NCI-H2107 (cell line): Measurements from ENCODE around the gene IQGAP2.

ENCODE experiments used
- DNase-seq: peaks from one replicate; lab custom pipeline; 2025; lab: John Stamatoyannopoulos, UW

The IQGAP2 gene

DNA sequence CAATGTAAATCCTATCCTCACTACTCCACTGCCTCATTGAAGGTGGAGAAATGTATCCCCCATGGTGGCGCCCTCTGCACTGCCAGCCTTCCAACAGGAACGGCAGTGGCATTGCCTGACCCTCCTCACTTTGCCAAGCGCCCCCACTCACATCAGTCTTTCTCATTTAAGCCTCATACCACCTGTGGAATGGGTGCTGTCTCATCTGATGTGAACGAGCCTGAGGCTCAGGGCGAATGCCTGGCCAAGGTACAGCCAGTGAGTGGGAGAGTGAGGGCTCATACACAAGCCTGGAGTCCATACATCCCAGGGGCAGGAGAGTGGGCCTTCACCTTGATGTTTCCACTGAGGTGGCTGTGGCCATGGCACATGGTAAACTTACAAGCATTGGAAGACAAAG is 209.9 kb downstream of the IQGAP2 start:
- DNase-seq, result no peak

DNA sequence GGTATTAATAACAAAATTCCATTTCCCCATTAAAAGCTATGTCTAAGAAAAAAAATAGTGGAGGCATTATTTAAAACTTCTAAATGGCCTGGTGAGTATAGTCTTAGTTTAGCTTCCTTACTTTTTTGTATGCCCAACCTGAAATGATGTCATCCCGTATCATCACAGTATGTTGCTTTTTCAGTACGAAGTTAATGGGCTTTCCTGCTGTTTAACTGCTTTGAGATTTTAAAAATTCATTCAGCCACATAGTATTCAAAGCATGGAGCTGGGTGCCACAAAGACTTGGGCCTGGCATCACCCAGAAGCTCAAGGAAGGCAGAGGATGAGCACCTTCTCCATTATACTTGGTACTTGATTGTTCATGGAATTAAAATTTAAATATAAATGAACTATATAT is 212.7 kb downstream of the IQGAP2 start:
- no peak for DNase-seq

DNA sequence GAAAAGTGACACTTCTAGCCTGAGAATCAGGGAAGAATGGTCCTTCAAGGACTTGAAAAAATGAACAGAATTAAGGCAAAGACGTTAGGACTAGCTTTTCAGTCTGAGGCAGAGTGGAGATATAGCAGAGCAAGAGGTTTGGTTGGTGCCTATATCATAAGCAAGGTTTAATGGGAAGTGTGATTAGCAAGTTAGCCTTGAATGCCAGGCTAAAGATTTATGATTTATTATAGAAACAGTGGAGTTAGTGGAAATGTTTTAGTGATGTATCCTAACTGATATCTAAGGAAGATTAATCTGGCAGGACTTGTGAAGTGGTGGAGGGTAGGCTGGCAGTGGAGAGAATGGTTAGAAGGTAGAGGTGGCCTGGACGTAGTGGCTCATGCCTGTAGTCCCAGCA is 213.1 kb downstream of the IQGAP2 start:
- no peak for DNase-seq

DNA sequence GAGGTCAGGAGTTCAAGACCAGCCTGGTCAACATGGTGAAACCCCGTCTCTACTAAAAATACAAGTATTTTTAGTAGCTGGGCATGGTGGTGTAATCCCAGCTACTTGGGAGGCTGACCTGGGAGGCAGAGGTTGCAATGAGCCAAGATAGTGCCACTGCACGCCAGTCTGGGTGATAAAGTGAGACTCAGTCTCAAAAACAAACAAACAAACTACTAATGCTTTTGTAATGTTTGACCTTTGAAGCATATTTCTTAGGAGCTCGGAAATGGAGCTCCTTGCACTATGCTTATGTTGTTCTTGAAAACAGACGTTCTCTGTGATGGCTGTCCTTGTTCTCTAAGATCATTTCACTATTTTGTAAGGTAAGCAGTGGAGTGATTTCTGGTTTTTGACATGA is 214.1 kb downstream of the IQGAP2 start:
- DNase-seq, result no peak

DNA sequence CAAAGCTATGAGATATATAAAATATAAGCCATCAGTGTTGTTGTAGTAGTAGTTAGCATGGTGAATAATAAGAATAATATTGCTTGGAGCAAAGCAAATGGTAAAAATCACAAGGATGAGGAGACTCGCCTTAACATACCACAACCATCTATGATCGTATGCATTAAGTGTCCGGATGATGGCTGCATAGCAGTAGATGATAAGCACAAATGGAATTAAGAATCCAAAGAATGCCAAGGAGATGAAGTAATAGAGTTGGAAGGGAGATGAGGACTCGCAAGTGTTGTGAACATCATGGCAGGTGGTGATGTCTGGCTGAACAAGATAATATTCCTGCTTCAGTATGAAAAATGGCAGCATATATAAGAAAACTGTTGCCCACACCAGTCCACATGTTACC is 214.6 kb downstream of the IQGAP2 start:
- no peak for DNase-seq

DNA sequence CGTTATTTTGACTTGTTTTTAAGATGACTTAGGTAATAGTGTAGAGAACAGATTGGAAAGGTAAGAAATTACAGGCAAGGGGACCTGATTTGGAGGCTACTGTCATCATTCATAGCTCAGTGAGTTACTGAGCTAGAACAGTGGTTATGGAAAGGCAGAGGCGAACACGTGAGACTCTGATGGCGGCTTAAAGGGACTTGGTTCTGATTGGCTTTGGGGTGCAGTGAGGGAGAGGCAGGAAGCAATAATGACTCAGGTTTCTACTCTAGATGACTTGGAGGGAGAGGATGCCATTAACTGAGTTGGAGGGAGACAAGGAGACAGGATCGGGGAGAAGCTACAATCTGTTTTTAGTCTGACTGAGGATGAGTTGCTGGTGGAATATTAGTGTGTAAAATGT is 217.1 kb downstream of the IQGAP2 start:
- no peak for DNase-seq

DNA sequence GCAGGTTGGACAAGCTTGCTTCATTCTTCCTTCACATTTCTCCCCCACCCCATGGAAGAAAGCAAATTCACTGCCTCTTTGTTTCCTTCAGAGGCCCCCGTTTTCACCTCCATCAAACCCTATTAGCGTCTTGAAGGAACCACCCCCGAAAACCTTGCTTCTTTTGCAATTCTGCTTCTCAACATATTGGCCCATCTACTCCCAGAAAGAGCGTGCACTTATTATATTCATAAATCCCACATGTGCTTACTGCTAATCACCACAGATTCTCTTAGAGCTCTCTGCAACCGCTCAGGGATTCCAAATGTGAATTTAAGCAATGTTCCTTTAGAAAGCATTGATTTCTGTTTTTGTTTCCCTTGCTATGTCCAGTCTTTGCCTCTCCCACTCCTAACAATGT is 219.0 kb downstream of the IQGAP2 start:
- DNase-seq, result no peak

DNA sequence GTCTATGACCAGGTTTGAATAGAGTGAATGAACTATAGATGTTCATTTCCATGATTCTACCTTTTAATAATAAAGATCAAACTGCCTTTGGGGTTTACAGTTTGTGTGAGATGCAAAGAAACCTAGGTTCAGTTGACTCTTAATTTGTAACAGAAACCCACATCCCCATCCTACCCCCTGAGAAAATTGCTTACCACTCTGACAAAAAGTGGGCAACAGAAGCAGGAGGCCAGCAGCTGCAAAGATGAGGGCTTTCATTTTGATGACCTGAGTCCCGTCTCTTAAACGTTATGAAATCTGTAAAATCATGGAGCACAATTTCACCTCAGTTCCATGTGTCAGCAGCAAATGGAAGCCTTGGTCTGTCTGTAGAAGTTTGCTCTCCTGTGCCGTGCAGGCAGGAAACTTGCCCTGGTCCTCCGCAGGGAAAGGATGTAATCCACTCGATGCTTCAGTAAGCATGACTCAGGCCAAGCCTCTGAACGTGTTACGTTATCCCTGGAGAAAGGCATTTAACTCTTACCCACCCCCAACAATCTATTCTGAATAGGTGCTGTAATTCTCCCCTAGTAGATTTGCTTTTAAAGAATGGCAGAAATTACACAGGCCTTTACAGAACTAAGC is 220.0 kb downstream of the IQGAP2 start, which contains the start of gene F2RL2:
TSS of gene F2RL2 (minus strand) at position 431 of the 624 bp plus-strand sequence. CDS start at position 258, 173 bp downstream.
- DNase-seq, result no peak

DNA sequence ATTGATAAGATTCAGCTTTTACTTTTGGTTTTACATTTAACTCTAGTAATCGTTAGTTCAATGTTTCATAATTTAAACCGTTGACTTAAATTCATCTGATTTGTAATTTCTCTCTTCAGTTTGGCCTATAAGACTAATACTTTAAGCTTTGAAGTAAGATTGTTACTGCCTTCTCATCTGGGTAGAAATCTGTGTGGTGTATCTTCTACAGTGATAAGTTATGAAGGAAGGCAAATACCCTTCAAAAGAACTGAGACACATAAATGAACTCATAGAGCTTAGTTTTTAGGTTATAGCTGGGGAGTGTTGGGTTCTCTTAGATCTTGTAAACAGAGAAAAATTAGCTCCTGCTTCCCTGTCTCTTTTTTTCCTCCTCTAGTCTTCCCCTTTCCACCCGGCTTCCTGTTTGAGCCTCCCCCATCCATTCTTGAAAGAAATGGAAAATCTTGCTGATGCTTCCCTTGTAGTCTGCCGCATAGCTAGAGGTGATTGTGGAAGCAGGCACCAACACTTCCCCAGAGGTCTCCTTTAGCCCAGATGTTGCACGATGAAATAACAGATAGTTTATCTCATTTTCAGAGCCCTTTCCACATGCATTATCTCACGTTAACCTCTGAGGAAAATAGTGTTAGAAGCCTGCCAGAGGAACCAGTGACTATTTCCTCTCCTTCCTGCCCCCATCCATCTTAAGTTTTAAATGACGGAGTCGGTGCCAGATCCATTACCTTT is 222.2 kb downstream of the IQGAP2 start:
- DNase-seq, result no peak

DNA sequence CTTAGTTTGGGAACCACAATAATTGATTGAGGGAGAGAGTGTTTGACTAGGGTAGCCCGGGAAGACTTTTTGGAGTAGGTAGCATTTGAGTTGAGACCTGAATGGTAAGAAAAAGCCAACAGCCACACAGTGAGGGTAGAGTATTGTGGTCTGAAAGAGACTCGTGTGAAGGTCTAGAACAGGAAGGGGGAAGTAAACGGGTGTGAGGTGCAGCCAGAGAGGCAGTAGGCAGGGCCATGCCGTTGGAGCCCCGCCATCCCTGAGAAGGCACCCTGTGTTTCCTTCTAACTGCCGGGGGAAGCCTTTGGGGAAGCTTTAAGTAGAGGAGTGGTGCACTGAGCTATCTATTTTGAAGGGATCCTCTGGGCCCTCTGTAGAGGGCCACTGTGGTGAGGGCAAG is 223.7 kb downstream of the IQGAP2 start:
- DNase-seq, result no peak

DNA sequence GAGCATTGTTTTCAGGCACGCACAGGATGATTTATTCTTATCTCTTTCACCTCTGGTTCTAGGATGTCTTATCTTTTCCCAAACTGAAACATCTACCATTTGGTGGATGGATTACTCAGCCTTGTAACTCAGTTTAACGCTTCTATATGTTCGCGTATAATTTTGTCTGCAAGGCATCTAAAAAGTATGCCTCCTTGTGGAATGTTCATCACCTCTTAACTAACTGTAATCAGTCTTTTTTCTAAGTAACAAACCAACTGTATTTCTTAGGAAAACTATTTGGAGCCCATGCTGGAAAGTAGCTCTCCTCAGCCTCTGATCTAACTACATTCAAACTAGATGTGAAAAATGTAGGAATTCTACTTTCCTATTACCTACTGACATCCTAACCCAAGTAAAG is 231.6 kb downstream of the IQGAP2 start:
- no peak for DNase-seq

DNA sequence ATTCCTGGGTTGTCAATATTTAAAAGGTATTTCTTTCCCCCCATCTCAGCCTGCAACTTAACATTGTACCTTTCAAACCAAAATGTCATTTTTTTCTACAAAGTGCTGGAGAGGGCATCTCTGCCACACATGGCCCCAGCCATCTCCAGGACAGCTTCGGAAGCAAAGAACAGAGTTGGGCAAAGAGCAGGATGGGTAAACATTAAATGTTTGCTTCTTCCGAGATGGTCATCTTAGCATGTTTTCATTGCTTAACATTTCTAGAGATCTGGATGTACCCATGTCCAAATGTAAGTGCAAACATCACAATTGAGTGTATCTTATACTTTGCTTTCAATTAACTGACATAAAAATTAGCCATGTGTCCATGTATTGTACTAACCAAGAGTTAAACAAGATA is 234.4 kb downstream of the IQGAP2 start:
- DNase-seq, result no peak

DNA sequence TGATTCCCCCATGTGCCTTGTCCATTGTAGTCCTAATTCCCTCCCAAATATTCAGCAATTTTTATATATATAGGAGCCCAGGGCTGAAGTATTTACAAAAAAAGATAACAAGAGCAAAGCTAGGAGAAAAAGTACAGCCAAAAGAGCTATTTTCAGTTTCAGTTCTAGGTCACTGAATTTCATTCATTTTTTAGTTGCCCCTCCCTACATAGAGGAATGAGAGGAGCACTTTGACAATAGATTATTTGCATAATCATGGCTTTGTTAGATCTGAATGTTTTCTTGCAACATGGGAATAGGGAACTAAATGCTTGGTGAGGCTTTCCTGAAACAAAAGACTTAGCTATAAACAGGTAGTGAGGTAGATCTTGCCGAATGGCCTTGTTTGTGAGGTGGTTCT is 235.4 kb downstream of the IQGAP2 start:
- DNase-seq, result no peak

DNA sequence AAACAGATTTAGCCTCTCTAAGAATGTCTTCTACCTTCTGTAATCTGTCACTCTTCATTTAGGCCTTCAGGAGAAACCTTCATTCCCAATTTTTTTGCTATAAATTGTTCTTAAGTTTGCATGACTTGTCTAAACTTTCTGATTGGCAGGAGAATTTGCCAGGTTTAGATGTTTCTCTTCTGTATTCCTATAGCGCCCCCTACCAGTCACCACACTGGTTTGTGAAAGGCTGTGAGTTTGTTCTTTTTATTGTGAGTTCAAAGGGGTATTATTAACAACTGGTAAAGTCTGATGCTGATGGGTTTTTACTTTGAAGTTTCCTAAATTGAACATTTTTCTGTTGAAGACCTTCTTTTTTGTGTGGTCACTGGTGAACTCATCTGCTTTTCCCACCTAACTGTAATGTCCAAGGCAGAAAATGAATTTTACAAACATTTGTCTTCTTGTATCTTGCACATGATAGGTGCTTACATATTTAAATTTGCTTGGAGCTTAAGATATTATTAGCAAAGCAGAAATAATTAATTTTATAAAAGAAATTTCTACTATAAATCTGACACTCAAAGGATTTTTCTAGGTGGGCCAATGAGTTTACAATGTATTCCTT is 238.5 kb downstream of the IQGAP2 start:
- no peak for DNase-seq

DNA sequence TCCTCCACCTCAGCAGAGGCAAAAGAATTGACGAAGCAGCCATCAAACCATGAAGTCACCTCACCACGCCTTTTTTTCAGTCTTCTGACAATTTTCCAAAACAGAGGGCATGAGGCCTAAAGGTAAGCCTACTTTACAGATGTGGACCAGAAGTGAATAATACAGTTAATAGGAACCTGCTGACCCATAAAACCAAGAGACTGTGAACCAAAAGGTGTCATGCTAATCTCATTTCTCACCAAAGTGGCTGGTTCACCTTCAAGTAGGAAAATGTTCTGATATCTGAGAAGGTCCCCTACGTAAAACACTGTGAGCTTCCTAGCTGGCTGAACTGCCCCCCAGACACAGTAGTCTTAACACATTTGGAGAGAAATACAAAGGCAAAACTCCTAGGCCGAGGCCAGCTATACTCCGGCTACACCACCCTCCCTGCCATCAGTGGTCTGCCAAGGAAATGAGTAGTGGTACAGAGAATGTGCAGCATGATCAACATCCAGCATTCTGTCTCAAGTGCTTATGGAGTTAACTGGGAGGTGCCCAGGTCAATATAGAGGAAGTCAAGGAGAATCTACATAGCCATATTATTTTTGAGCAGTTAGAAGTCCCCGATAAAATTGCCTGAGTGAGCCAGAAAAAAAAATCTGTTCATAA is 239.4 kb downstream of the IQGAP2 start:
- DNase-seq, result no peak

DNA sequence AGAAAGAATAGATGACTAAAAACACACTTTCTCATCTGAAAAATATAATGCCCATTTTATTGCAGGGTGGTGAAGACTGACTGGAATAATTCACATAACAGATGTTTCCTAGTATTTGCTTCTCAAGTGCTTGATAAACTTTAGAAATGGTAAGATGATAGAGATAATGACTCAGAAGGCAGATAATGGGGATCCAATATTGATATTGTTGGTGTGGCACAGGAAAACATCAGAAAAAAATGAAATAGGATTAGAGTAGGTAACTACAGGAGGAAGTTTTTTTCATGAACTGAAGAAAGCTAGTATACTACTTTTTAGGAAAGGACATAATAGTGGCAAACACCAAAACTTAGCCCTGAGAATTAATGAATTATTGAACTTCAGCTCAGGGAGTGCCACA is 240.3 kb downstream of the IQGAP2 start:
- DNase-seq, result no peak

DNA sequence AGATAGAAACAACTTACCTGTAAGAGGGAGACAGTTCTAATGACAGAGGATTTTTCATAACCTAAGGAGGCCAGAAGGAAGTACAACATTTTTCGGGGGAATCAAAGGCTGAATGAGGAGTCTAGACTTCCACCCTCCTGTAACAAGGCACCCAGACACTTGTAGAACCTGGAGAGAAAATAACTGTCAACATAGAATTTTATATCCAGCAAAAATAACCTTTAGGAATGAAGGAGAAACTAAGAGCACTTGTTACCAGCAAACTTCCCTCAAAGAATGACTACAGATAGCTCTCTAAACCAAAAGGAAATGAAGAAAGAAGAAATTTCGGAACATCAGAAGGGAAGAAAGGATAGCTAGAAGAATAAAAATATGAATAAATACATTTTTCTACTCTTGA is 246.1 kb downstream of the IQGAP2 start:
- DNase-seq, result no peak

DNA sequence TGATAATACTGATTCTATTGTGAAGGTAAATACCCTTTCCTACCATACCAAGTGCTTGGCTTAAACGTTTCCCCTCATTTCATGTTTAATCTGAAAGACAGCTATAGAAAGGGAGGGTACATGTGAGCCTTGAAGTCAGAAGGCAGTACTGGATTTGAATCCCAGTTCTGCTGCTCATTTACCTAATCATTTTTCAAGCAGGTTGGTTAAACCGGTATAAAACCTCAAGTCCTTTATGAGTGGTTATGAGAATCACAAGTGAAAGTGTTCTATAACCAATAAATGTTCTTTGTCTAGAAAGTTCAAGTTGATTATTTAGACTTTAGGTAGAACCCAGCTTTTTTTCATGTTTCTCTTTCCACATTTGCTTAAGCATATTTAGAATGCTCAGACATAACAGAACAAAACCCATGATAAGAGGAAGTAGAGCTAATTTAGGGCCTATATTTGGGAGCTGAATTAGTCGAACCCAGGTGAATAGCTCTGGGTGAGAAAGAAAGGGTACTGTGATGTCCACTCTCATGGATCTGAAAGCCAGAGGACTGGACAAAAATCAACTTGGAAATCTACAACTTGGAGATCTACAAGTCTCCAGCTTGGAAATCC is 249.8 kb downstream of the IQGAP2 start:
- DNase-seq, result no peak

DNA sequence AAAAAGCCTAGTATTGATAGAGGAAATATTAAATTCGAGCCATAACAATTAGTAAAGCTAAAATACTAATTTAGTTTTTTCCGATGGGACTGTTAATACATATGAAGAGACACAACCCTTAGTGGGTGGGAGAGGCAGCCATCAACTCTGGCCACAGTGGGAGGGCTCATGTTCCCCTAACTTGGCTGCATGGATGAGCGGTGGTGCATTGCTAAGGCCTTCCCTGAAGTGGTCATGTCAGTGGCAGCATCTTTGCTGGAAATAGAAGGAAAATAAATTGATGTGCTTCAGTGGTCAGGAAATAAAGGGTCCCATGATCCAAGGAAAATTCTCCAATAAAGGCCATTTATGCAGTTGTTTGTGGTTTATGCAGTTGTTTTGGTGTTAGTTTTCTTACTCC is 254.0 kb downstream of the IQGAP2 start:
- no peak for DNase-seq

DNA sequence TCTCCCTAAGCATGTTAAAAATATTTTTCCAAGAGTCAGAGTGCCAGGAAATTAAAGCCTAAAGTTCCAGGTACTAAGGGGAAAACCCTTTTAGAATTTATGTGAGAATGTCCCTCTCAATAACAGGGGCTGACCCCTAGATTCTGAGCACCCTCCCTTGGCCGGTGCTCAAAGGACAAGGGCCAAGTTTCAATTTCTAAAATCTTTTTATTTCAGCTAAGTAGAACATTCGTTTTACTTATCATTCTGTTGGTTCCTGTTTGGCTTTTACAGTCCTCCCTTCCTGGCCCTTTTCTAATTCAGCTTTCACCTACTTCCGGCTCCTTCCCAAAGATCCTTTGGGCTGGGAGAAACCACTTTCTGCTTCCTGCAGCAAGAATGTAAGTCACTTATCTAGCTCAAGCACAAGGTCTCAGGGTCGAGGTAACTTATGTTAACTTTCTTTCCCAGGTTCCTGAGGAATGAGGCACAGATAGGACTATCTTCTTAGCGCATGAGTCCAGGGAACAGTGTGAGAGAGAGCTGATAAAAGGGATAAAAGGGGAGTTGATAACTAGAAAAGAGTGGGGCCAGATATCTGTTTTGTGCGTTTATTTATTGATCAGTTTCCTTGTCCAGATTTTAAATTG is 254.7 kb downstream of the IQGAP2 start:
- no peak for DNase-seq

DNA sequence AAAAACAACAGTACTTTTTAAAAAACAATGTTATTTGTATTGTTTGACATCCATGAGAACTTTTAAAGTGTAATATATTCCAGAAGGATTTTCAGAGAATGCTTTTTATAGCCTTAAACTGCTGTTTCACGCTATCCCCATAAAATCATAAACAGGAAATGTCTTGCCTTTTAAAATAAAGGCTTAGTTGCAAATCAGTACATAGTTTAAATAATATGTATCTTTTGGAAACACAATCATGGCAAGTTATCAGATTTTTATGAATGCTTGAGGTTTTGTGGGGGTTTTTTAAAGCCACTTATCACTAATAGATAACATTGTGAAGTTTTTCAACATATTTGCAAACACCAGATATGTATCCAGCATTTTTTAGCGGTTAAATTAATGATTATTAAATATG is 257.3 kb downstream of the IQGAP2 start:
- DNase-seq, result no peak

DNA sequence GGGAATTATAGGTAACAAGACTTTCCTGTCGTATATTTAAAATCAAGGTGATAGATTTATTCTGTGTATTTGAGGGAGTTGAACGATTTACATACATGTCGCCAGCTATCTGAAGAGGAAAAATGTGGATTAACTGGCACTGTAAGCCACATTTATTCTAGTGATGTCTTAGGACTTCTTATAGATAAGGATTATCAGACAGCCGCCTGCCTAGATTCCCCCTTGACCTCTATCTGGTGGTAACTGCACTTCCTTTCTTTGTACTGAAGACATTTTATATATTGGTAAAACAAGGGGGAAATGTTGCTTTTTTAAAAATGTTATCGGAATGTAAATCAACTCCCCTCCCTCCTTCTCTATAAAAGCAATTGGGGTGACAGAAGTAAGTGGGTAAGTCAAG is 259.4 kb downstream of the IQGAP2 start:
- no peak for DNase-seq
